H1 (cell line): ENCODE results near the gene ST3GAL2. TPM values are rescaled to one million over a fixed set of nuclear protein-coding genes. Genes with fewer than 3 reads are reported as not detected.

Experiments used
- polyA plus RNA-seq, 7 experiments: library from polyadenylated mRNA; depleted of rRNA in 3 of 7; stranded (reverse) in 5 of 7; unstranded in 2 of 7; fragments of >200 nt in 5 of 7; fragments of 200-250 nt in 2 of 7; gene quantifications; 1 replicate in 5 of 7; 2 replicates in 1 of 7; 4 replicates in 1 of 7; pipeline versions ENCODE4 v1.2.1 to v1.2.3, GENCODE V29; 2011 to 2013; ENCODE audit warnings: missing spikeins in 2 of 7, mixed read lengths in 2 of 7
- small RNA-seq: library from polyadenylated mRNA; stranded (forward); fragments of <200 nt; extraction: miRNeasy Mini kit (QIAGEN cat#:217004); gene quantifications from one replicate; pipeline ENCODE3, GENCODE V24; 2013; ENCODE audit not compliant: insufficient read depth
- total RNA-seq: library from RNA; stranded (reverse); fragmentation: NEBNext Ultra II Directional; extraction: Animal tissue kit (Norgen Biotek cat#: 25700); gene quantifications from 2 replicates; pipeline ENCODE4 v1.2.1, GENCODE V29; 2021

Gene ST3GAL2
- total and polyA plus RNA-seq, 2 of the 8 experiments (the other 6 are each of a cell fraction or from before 2014, with no cell fraction given): 14.4 to 39.7 TPM

Small RNAs within 50 kb of the gene (small RNA-seq; reads per million reads assigned to genes)
- gene RNU6-23P (7.4 reads per million, percentile 75 among the genes with 10 or more reads in this experiment), gene RPS27P26 (not detected)

Other genes starting within 250 kb of the ST3GAL2 start
- gene EXOSC6, start 187.2 kb downstream of the ST3GAL2 start, total RNA-seq: 21.7 and 22.5 TPM in 2 replicates
- gene EXOSC6, start 187.2 kb downstream of the ST3GAL2 start, polyA plus RNA-seq (2011; rRNA removed): 8.7 and 9.7 TPM in 2 replicates
- 231 and 235 TPM in 2 replicates for gene AARS1, start 149.6 kb downstream of the ST3GAL2 start, total RNA-seq
- gene AARS1, start 149.6 kb downstream of the ST3GAL2 start, polyA plus RNA-seq (2011; rRNA removed): 130 and 164 TPM in 2 replicates
- gene DDX19B, start 139.9 kb downstream of the ST3GAL2 start, total RNA-seq: 42.7 and 46.6 TPM in 2 replicates
- 36.5 and 40.5 TPM in 2 replicates for gene DDX19B, start 139.9 kb downstream of the ST3GAL2 start, polyA plus RNA-seq (2011; rRNA removed)
- gene DDX19A, start 92.2 kb downstream of the ST3GAL2 start, total RNA-seq: 50.3 and 50.8 TPM in 2 replicates
- 27.9 and 30.7 TPM in 2 replicates for gene DDX19A, start 92.2 kb downstream of the ST3GAL2 start, polyA plus RNA-seq (2011; rRNA removed)
- gene FCSK, start 15.5 kb upstream of the ST3GAL2 start, total RNA-seq: 3.4 and 4.6 TPM in 2 replicates
- gene FCSK, start 15.5 kb upstream of the ST3GAL2 start, polyA plus RNA-seq (2011; rRNA removed): 5.1 and 5.5 TPM in 2 replicates
- gene COG4, start 84.5 kb upstream of the ST3GAL2 start, total RNA-seq: 46.1 and 52.2 TPM in 2 replicates
- 50.2 and 54.7 TPM in 2 replicates for gene COG4, start 84.5 kb upstream of the ST3GAL2 start, polyA plus RNA-seq (2011; rRNA removed)
- 513 and 521 TPM in 2 replicates for gene SF3B3, start 84.7 kb upstream of the ST3GAL2 start, total RNA-seq
- 241 and 261 TPM in 2 replicates for gene SF3B3, start 84.7 kb upstream of the ST3GAL2 start, polyA plus RNA-seq (2011; rRNA removed)
- 4.0 and 4.6 TPM in 2 replicates for gene IL34, start 207.5 kb upstream of the ST3GAL2 start, total RNA-seq
- 5.6 and 8.0 TPM in 2 replicates for gene IL34, start 207.5 kb upstream of the ST3GAL2 start, polyA plus RNA-seq (2011; rRNA removed)
- gene MTSS2, start 247.0 kb upstream of the ST3GAL2 start, total RNA-seq: 34.2 and 36.7 TPM in 2 replicates
- 23.3 and 33.8 TPM in 2 replicates for gene MTSS2, start 247.0 kb upstream of the ST3GAL2 start, polyA plus RNA-seq (2011; rRNA removed)